DND-41 (cell line): ENCODE measurements around the gene NISCH.

Source experiments
- EZH2 ChIP-seq: IDR thresholded peaks from 3 replicates; pipeline ENCODE4 v1.6.1; 2012; ENCODE audit warnings: borderline replicate concordance, low read depth, mild to moderate bottlenecking, moderate library complexity, low read length, inconsistent platforms; ENCODE audit not compliant: severe bottlenecking
- TF ChIP-seq, protein P1 (sequence below): IDR thresholded peaks from 2 replicates; pipeline ENCODE4 v1.5.1; 2012; ENCODE audit warnings: borderline replicate concordance, low read length, moderate library complexity, mild to moderate bottlenecking; ENCODE audit not compliant: poor library complexity, severe bottlenecking; ENCODE audit errors: extremely low read depth

DNA sequence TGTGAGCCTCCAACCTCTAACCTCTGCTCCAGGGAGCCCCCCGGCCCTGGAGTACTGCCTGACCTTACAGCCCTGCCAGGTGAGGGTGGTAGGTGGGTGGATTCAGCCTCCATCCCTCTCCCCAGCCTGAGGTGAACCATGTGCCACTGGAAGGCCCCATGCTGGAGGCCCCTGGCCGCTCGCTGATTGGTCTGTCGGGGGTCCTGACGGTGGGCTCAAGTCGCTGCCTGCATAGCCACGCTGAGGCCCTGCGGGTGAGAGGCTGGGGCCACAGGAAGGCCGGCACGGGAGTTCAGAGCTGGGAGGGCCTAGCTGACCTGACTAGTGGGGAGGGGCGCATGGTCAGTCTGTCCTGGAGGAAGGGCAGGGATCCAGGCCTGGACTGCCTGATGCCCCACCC is 59.2 kb downstream of the NISCH start:
- TF ChIP-seq, protein P1, sequence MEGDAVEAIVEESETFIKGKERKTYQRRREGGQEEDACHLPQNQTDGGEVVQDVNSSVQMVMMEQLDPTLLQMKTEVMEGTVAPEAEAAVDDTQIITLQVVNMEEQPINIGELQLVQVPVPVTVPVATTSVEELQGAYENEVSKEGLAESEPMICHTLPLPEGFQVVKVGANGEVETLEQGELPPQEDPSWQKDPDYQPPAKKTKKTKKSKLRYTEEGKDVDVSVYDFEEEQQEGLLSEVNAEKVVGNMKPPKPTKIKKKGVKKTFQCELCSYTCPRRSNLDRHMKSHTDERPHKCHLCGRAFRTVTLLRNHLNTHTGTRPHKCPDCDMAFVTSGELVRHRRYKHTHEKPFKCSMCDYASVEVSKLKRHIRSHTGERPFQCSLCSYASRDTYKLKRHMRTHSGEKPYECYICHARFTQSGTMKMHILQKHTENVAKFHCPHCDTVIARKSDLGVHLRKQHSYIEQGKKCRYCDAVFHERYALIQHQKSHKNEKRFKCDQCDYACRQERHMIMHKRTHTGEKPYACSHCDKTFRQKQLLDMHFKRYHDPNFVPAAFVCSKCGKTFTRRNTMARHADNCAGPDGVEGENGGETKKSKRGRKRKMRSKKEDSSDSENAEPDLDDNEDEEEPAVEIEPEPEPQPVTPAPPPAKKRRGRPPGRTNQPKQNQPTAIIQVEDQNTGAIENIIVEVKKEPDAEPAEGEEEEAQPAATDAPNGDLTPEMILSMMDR, result no peak
- no peak for TF ChIP-seq EZH2
